ENCODE measurements around the gene RAB11FIP5. TPM values are rescaled to one million over a fixed set of nuclear protein-coding genes. Genes with fewer than 3 reads are reported as not detected.
A peak's percentile ranks its signal among the peaks of the same experiment; 100 is the strongest.

Gene RAB11FIP5
- total and polyA plus RNA-seq, 9 donors = 9.6 to 18.9 (median 13.8) TPM

- H3K36me3 ChIP-seq (ENCODE audit: control insufficient read depth, insufficient read depth, low read length) = peaks cover 22% of the 10 kb centered on the region
- H3K4me1 ChIP-seq (ENCODE audit: control insufficient read depth, insufficient read depth, low read length) = peaks cover 36% of the 10 kb centered on the region
- no peak overlapping the region for H3K27ac ChIP-seq (ENCODE audit: low read length)
- no peak overlapping the region for H3K4me3 ChIP-seq (ENCODE audit: low read length)
- no CpG with 5 or more reads among the region's 4 CpGs for WGBS (ENCODE audit: insufficient coverage)
- H3K9me3 ChIP-seq (replicated peaks; ENCODE audit: control insufficient read depth, low read depth, low read length) = no peaks in the 10 kb centered on the region
- no peaks in the 10 kb centered on the region for H3K27me3 ChIP-seq (ENCODE audit: control insufficient read depth, insufficient read depth, low read length)
- no peak for DNase-seq
These were observed 25.4 kb downstream of the RAB11FIP5 start for GRCh38 chr2:73087311-73087710.

DNA sequence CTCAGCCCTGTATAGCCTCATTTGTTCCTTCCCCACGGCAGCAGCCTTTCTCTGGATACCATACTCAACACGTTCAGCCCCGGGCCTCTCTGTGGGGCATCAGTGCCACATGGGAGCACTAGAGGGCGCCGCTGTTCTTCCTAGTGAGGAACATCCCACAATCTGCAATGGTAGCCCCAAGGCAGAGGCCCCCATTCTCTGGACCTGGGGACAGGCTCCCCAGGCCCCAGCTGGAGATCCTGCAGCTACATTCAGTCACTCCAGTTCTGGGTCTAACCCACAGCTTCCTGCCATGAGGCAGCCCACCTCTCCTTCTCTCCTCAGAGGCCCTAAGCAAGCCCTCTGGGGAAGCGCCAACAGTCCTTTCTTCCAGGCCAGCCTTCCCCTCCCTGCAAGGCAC is 27.1 kb downstream of the RAB11FIP5 start:
- peaks cover 22% of the 10 kb centered on the region for H3K36me3 ChIP-seq (ENCODE audit: control insufficient read depth, insufficient read depth, low read length)
- no peak overlapping the region for H3K27ac ChIP-seq (ENCODE audit: low read length)
- H3K4me3 ChIP-seq (ENCODE audit: low read length) = no peak overlapping the region
- peak; percentile 75 for DNase-seq
- no peaks in the 10 kb centered on the region for H3K9me3 ChIP-seq (replicated peaks; ENCODE audit: control insufficient read depth, low read depth, low read length)
- H3K4me1 ChIP-seq (ENCODE audit: control insufficient read depth, insufficient read depth, low read length) = peaks cover 31% of the 10 kb centered on the region
- WGBS (ENCODE audit: insufficient coverage) = 22% methylated on average over 5 of the region's 6 CpGs
- no peaks in the 10 kb centered on the region for H3K27me3 ChIP-seq (ENCODE audit: control insufficient read depth, insufficient read depth, low read length)

DNA sequence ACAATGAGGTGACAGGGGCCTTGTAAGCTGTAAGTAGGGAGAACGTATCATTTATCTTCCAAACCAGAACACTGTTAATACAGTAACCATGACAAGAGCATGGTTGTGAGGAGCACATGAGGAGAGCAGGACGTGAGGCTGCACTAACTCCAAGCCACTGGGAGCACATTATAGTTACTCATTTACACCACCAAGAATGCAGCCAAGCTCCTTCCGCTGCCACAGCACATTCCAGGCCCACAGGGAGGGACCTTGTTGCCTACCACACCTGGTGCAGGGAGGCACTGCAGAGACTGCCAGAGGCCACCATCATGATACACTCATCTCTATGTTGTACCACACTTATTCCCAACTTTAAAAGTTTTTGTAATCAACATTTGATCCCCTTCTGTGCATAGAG is 27.8 kb downstream of the RAB11FIP5 start:
- Histone ChIP-seq H3K4me1 (ENCODE audit: control insufficient read depth, insufficient read depth, low read length) (peaks cover 31% of the 10 kb centered on the region), H3K4me3 (ENCODE audit: low read length) (no peak overlapping the region), H3K27ac (ENCODE audit: low read length) (peak overlapping the region; percentile 29), H3K27me3 (ENCODE audit: control insufficient read depth, insufficient read depth, low read length) (no peaks in the 10 kb centered on the region), H3K36me3 (ENCODE audit: control insufficient read depth, insufficient read depth, low read length) (peaks cover 28% of the 10 kb centered on the region), H3K9me3 (replicated peaks; ENCODE audit: control insufficient read depth, low read depth, low read length) (no peaks in the 10 kb centered on the region)
- no peak for DNase-seq
- WGBS (ENCODE audit: insufficient coverage) = 75% methylated on average over 1 of the region's 3 CpGs

DNA sequence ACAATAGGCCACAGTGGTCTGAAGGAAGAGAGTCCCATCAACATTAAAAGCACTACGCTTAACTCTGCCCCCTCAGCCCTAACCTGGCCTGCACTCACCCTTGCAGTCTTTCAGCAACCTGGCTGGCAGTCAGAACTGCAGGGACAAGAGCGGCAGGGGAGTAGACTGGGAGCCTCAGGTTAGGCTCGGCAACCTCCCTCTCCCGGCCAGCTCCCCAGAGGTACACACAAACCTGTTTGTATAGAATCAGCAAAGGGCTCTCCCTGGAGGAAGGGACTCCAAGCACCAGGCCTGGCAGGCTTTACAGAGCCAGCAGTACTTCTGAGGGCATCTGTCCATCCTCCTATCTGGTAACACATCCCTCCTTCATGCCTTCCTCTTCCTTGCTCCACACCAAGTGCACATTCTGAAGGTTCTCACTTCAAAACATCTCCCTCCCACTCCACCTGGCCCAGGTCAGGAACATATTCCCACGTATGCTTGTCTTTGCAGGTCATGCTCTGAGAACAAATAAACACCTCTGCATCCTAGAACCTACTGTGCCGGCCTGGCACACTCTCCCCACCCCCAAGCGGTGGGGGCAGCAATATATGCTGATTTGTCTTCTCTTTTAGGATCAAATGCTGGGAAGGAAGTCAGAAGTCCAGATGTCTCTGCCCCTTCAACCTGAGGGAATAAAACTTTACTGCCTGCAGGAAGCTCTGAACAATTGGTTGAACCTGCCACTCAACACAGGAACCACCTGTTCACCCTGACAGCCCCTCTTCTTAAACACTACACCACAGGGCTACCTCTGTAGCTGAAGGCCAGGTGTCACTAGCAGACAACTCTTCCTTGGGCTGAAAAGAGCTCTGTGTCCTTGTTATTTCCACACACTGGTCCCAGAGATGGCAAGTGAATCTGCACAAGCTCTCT is 28.6 kb downstream of the RAB11FIP5 start:
- H3K4me1 ChIP-seq (ENCODE audit: control insufficient read depth, insufficient read depth, low read length) = peaks cover 23% of the 10 kb centered on the region
- H3K9me3 ChIP-seq (replicated peaks; ENCODE audit: control insufficient read depth, low read depth, low read length) = no peaks in the 10 kb centered on the region
- no peak for DNase-seq
- H3K4me3 ChIP-seq (ENCODE audit: low read length) = no peak overlapping the region
- 86% methylated on average over 5 of the region's 7 CpGs for WGBS (ENCODE audit: insufficient coverage)
- peaks cover 30% of the 10 kb centered on the region for H3K36me3 ChIP-seq (ENCODE audit: control insufficient read depth, insufficient read depth, low read length)
- no peaks in the 10 kb centered on the region for H3K27me3 ChIP-seq (ENCODE audit: control insufficient read depth, insufficient read depth, low read length)
- H3K27ac ChIP-seq (ENCODE audit: low read length) = peak overlapping the region; percentile 29

DNA sequence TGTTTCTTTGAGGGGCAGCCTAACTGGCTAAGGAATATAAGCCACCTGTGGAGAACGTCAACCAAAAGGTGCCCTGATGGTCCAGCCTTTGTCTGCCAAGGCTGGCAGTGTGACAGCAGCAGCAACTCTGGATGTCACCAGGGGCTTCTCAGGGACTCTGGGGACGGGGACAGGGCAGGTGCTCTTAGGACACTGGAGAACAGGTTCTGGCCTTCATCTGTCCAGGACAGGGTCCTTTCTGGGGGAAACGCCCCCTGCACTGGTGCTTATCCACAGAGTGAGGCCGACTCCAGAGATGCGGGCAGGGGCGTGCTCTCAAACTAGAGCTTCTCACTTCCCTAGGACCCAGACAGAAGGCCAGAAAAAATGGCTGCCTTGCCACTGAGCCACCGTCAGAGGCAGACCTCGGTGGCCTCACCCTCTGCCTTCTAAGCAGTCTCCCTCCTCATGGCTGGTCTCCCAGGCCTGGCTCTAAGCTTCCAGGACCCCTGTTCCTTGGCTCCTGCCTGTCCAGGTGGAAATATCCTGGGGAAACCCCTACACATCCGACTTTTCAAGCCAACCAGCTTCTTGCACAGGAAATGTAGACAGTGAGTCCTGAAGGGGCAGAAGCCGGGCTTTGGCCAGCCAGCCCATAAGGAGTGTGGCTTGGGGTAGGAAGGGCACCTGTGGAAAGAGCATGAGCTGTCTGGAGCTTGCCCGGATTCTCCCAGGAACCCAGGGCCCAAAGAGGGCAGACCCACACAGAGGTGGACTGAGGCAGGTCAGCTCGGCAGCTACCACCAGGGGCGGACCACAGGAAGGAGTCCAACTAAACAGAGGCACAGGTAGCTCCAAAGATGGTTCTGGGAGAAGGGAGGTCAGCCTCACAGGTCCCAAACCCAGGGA is 30.0 kb downstream of the RAB11FIP5 start:
- no peak for DNase-seq
- no peaks in the 10 kb centered on the region for H3K9me3 ChIP-seq (replicated peaks; ENCODE audit: control insufficient read depth, low read depth, low read length)
- peaks cover 25% of the 10 kb centered on the region for H3K36me3 ChIP-seq (ENCODE audit: control insufficient read depth, insufficient read depth, low read length)
- no peak overlapping the region for H3K4me3 ChIP-seq (ENCODE audit: low read length)
- no peak overlapping the region for H3K27ac ChIP-seq (ENCODE audit: low read length)
- no peaks in the 10 kb centered on the region for H3K27me3 ChIP-seq (ENCODE audit: control insufficient read depth, insufficient read depth, low read length)
- 81% methylated on average over 8 of the region's 13 CpGs for WGBS (ENCODE audit: insufficient coverage)
- peaks cover 22% of the 10 kb centered on the region for H3K4me1 ChIP-seq (ENCODE audit: control insufficient read depth, insufficient read depth, low read length)

GRCh38 chr2:73081181-73081671 is 31.5 kb downstream of the RAB11FIP5 start:
- Histone ChIP-seq H3K4me1 (ENCODE audit: control insufficient read depth, insufficient read depth, low read length) (peaks cover 15% of the 10 kb centered on the region), H3K27ac (ENCODE audit: low read length) (no peak overlapping the region), H3K36me3 (ENCODE audit: control insufficient read depth, insufficient read depth, low read length) (peaks cover 18% of the 10 kb centered on the region), H3K4me3 (ENCODE audit: low read length) (no peak overlapping the region), H3K27me3 (ENCODE audit: control insufficient read depth, insufficient read depth, low read length) (no peaks in the 10 kb centered on the region), H3K9me3 (replicated peaks; ENCODE audit: control insufficient read depth, low read depth, low read length) (no peaks in the 10 kb centered on the region)
- 64% methylated on average over 14 of the region's 16 CpGs for WGBS (ENCODE audit: insufficient coverage)
- DNase-seq = no peak

DNA sequence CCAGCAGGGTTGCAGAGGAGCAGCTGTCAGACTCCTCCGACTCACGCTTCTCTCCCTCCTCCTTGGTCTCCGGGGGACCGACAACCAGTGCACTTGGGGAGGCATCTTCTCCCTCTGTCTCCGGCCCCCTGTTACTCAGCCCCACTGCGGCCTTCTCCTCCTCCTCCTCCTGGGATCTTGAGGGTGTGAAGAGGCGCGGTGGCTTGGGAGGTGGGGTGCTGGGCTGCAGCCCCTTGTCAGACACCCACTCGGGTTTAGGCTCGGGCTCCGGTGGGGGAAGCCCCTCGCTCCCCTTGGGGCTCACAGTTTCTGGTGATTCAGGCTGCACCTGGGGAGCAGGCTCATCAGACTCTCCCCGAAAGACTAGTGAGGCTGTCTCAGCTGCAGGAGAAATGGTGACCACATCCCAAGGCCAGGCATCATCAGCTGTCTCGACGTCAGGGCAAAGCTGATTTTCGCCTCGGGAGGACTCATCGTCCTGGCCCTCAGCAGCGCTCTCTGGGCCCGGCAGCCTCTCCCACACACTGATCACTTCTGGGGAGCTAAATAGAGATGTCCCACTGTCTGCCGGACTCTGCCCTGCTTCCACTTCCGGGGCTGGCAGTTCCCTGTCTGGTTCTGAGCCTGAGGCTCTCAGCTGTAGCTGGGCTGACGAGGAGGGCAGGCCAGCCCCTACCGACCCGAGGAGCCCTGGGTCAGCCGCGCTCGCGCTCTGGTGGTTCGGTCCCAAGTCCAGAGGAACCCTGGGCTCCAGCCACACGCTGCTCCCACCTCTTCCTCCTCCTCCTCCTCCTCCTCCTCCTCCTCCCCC is 32.2 kb downstream of the RAB11FIP5 start:
- WGBS (ENCODE audit: insufficient coverage) = 69% methylated on average over 26 of the region's 31 CpGs
- peaks cover 18% of the 10 kb centered on the region for H3K36me3 ChIP-seq (ENCODE audit: control insufficient read depth, insufficient read depth, low read length)
- H3K4me3 ChIP-seq (ENCODE audit: low read length) = no peak overlapping the region
- no peak for DNase-seq
- no peak overlapping the region for H3K27ac ChIP-seq (ENCODE audit: low read length)
- H3K4me1 ChIP-seq (ENCODE audit: control insufficient read depth, insufficient read depth, low read length) = peaks cover 16% of the 10 kb centered on the region
- no peaks in the 10 kb centered on the region for H3K9me3 ChIP-seq (replicated peaks; ENCODE audit: control insufficient read depth, low read depth, low read length)
- H3K27me3 ChIP-seq (ENCODE audit: control insufficient read depth, insufficient read depth, low read length) = no peaks in the 10 kb centered on the region

GRCh38 chr2:73079636-73080035 is 33.1 kb downstream of the RAB11FIP5 start:
- WGBS (ENCODE audit: insufficient coverage) = 92% methylated on average over 5 of the region's 9 CpGs

DNA sequence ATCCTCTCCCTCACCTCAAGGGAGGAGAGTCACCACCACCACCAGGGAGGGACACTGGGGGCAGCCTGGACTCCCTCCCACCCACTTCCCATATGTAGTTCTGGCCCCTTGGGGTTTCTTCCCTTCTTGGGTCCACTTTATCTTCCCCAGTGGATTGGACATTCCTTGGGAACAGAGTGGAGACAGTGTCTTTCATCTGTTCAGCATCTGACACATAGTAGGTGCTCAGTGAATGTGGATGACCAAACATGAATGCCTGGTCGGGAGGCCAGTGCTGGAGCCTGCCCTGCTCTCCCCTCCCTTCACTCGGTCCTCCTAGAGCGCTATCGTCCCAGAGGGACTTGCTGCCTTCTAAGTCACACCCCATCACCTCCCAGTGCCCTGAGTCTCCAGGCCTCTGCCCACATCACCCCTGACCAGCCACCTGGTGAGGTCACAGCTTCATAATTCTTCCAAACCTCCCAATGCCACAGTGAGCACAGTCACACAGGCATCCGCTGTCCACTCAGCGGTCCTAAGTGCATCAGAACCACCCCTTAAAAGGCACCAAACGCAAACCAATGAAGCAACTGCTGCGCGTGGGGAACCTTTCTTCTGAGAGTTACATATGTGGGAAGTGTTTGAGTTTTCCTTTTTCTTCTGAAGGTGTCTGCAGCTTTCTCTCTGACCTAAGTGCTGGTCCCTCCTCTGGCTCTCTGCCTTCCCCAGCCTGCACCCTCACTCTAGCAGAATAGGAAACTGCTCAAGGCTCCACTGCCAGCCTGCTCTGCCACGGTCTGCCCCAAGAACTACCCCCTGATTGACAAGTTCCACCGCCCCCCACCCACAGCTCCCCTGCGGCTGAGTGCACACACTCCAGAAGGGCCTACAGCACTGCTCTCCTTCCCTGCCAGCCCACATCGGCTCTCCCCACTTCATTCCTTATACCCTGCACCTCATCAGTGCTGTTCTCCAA is 34.0 kb downstream of the RAB11FIP5 start:
- H3K36me3 ChIP-seq (ENCODE audit: control insufficient read depth, insufficient read depth, low read length) = peaks cover 12% of the 10 kb centered on the region
- WGBS (ENCODE audit: insufficient coverage) = 71% methylated on average over 8 of the region's 13 CpGs
- no peak overlapping the region for H3K27ac ChIP-seq (ENCODE audit: low read length)
- peaks cover 7% of the 10 kb centered on the region for H3K4me1 ChIP-seq (ENCODE audit: control insufficient read depth, insufficient read depth, low read length)
- DNase-seq = no peak
- H3K9me3 ChIP-seq (replicated peaks; ENCODE audit: control insufficient read depth, low read depth, low read length) = no peaks in the 10 kb centered on the region
- no peaks in the 10 kb centered on the region for H3K27me3 ChIP-seq (ENCODE audit: control insufficient read depth, insufficient read depth, low read length)
- no peak overlapping the region for H3K4me3 ChIP-seq (ENCODE audit: low read length)

More at GRCh38 chr2:73079636-73080035, 33.1 kb downstream of the RAB11FIP5 start:
- no peak overlapping the region for H3K27ac ChIP-seq (ENCODE audit: low read length)
- peaks cover 14% of the 10 kb centered on the region for H3K36me3 ChIP-seq (ENCODE audit: control insufficient read depth, insufficient read depth, low read length)
- DNase-seq = no peak
- H3K9me3 ChIP-seq (replicated peaks; ENCODE audit: control insufficient read depth, low read depth, low read length) = no peaks in the 10 kb centered on the region
- peaks cover 12% of the 10 kb centered on the region for H3K4me1 ChIP-seq (ENCODE audit: control insufficient read depth, insufficient read depth, low read length)
- no peak overlapping the region for H3K4me3 ChIP-seq (ENCODE audit: low read length)
- H3K27me3 ChIP-seq (ENCODE audit: control insufficient read depth, insufficient read depth, low read length) = no peaks in the 10 kb centered on the region

Data from muscle of leg (tissue), 11 donors.